Activated CD8-positive, alpha-beta T cell treated with anti-CD3 and anti-CD28 coated beads for 36 hours (primary cell): ENCODE results near the gene C3orf49. TPM values are rescaled to one million over a fixed set of nuclear protein-coding genes. Genes with fewer than 3 reads are reported as not detected.

Source experiments
- ATAC-seq: fragments of 200-7000 bp; cut with Tn5 transposase; one replicate; pipeline ENCODE4 v1.10.0; 2021; ENCODE audit warnings: mild to moderate bottlenecking, moderate library complexity
- CTCF ChIA-PET: fragments of 350-600 bp; sonication (Branson Sonifier 250); formaldehyde crosslinking; loops from one replicate; lab custom pipeline; 2021; ENCODE audit warnings: antibody characterized with exemption; lab: Charles Lee
- POLR2A ChIA-PET: fragments of 350-600 bp; sonication (Branson Sonifier 250); formaldehyde crosslinking; loops from one replicate; lab custom pipeline; 2021; ENCODE audit warnings: antibody characterized with exemption; lab: Charles Lee
- DNase-seq: peaks from one replicate; pipeline ENCODE4 v3.0.0-alpha.2; 2020
- H3K27ac Mint-ChIP-seq: one replicate; pipeline ENCODE4 v1.8.0; 2021; ENCODE audit warnings: mild to moderate bottlenecking, mixed read lengths
- H3K27me3 Mint-ChIP-seq: one replicate; pipeline ENCODE4 v1.8.0; 2021; ENCODE audit warnings: mixed read lengths
- H3K36me3 Mint-ChIP-seq: one replicate; pipeline ENCODE4 v1.8.0; 2021; ENCODE audit warnings: low read depth, mixed read lengths
- H3K4me1 Mint-ChIP-seq: one replicate; pipeline ENCODE4 v1.8.0; 2021; ENCODE audit warnings: low read depth, mixed read lengths
- H3K4me3 Mint-ChIP-seq: one replicate; pipeline ENCODE4 v1.8.0; 2021; ENCODE audit warnings: mild to moderate bottlenecking, moderate library complexity, mixed read lengths
- H3K9me3 Mint-ChIP-seq: one replicate; pipeline ENCODE4 v1.8.0; 2021; ENCODE audit warnings: mixed read lengths
- intact Hi-C: fragments of 100-400 bp; cut with micrococcal nuclease; formaldehyde crosslinking; loops from one replicate; pipeline ENCODE4 v1.10.0; 2022
- total RNA-seq, 2 experiments: library from RNA; stranded (reverse); gene quantifications; one replicate each; pipeline ENCODE4 v1.2.3, GENCODE V29; 2021
- TF ChIP-seq, protein P1 (sequence below): fragments of 200-600 bp; IDR thresholded peaks from one replicate; pipeline ENCODE4 v1.8.0; 2022; ENCODE audit warnings: antibody characterized with exemption, mild to moderate bottlenecking

Gene C3orf49
- total RNA-seq, 2 experiments from 2014 or later = not detected

DNA sequence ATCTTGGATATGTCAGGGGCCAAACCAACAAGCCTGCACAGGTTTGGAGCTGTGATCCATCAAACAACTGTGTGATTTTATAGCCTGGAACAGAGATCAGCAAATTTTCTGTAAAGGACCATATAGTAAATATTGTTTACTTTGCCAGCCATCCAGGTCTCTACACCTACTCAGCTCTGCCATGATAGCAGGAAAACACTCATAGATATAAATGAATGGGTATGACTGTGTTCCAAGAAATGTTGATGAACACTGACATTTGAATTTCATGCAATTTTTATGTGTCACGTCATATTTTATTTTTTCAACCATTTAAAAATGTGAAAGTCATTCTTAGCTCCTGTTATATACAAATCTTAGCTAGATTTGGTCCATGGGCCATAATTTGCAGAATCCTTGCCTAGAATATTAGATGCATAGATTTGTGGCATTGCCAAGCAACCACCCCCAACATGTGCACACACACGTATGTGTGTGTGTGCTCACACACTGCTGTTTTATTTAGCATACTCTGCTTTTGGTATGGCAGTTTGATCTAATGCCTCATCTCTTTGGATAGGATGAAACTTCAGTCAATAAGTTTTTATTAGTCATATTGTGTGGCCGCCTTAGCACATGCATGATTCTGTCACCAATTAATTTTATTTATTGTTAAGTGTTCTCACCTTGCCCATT, 51.0 kb downstream of the C3orf49 start:
- ChIA-PET CTCF (interaction anchor here (1.5 kb wide), 2 partner anchors 8 to 10 kb away, joined by 3 read pairs; no protein-coding TSS in a partner anchor), POLR2A (no interaction called here)
- Mint-ChIP-seq H3K27me3 (no peaks in the 10 kb centered on the region), H3K9me3 (no peaks in the 10 kb centered on the region), H3K4me3 (no peak overlapping the region), H3K27ac (no peak overlapping the region), H3K4me1 (peaks cover 51% of the 10 kb centered on the region), H3K36me3 (peaks cover 27% of the 10 kb centered on the region)
- TF ChIP-seq, protein P1, sequence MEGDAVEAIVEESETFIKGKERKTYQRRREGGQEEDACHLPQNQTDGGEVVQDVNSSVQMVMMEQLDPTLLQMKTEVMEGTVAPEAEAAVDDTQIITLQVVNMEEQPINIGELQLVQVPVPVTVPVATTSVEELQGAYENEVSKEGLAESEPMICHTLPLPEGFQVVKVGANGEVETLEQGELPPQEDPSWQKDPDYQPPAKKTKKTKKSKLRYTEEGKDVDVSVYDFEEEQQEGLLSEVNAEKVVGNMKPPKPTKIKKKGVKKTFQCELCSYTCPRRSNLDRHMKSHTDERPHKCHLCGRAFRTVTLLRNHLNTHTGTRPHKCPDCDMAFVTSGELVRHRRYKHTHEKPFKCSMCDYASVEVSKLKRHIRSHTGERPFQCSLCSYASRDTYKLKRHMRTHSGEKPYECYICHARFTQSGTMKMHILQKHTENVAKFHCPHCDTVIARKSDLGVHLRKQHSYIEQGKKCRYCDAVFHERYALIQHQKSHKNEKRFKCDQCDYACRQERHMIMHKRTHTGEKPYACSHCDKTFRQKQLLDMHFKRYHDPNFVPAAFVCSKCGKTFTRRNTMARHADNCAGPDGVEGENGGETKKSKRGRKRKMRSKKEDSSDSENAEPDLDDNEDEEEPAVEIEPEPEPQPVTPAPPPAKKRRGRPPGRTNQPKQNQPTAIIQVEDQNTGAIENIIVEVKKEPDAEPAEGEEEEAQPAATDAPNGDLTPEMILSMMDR = no peak
- intact Hi-C loops = no loop called here
- ATAC-seq (no peak), DNase-seq (no peak)

DNA sequence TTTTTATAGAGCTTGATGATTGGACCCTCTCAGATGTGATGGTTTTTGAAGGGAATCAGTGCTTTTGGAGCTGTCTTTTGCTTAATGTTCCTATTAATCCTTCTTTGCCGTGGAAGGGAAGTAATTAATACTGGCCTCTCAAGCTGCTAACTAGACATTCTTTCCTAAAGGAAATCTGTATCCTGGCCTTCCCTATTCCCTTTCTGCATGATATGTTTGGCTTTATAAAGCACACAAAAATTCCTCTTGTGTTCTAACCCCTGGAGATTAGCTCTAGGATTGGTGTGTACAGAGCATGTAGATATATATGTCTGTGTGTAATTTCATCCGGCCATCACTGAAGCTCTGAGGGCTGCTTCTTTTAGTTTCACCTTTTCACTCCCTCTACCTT, 51.5 kb downstream of the C3orf49 start:
- Mint-ChIP-seq H3K27me3 (no peaks in the 10 kb centered on the region), H3K9me3 (no peaks in the 10 kb centered on the region), H3K27ac (no peak overlapping the region), H3K4me3 (no peak overlapping the region), H3K36me3 (peaks cover 24% of the 10 kb centered on the region), H3K4me1 (peaks cover 52% of the 10 kb centered on the region)
- ChIA-PET CTCF (interaction anchor here (1.5 kb wide), 2 partner anchors 8 to 11 kb away, joined by 3 read pairs; no protein-coding TSS in a partner anchor), POLR2A (no interaction called here)
- ATAC-seq = no peak
- intact Hi-C loops = no loop called here
- DNase-seq = no peak
- TF ChIP-seq, protein P1 = no peak

DNA sequence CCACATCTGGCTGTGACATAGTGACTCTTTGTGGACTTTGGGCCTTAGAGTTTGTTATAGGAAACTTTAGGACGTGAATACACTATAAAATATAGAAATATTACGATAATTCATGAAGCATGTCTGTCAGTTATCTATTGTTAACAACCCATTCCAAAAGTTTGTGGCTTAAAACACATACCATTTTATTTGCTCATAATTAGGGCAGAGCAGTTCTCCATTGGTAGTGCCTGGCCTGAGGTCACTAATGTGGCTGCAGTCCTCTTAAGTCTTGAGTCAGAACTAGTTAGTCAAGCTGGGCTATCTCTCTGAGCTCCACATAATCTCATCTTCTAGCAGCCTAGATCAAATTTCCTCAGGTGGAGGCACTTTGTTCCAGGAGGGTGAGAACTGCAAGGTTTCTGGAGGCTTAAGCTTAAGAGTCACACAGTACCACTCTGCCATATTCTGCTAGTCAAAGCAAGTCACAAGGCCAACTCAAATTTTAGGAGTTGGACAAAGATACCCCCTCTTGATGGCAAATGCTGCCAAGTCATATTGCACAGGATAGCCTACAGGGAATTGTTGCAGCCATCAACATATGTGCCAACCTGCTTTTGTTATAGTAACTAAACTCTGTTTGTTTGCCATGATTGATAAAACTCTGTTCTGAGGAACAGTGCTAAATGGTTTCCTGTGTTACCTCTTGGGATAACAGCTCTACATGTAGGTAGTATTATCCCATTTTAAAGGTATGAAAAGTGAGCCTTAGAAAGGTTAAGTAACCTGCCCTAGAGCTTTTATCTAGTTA, 53.2 kb downstream of the C3orf49 start:
- TF ChIP-seq, protein P1 = no peak

DNA sequence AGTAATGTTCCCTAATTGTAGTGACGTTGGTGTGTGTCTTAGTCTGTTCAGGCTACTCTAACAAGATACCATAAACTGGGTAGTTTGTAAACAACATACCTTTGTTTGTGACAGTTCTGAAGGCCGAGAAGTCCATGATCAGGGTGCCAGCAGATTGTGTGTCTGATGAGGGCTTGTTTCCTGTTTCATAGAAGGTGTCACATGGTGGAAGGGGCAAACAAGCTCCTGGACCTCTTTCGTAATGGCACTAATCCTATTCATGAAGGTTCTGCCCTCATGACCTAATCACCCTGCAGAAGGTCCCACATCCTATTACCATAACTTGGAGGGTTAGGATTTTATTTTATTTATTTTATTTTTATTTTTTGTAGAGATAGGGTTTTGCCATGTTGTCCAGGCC, 55.7 kb downstream of the C3orf49 start:
- intact Hi-C loops = no loop called here
- ChIA-PET CTCF (interaction anchor here (1.4 kb wide), 2 partner anchors 8 to 9 kb away, joined by 3 to 4 read pairs; no protein-coding TSS in a partner anchor), POLR2A (interaction anchor here (0.7 to 1.9 kb wide), 2 partner anchors 10 to 31 kb away, joined by 3 to 5 read pairs; no protein-coding TSS in a partner anchor)
- no peak overlapping the region for H3K4me3 Mint-ChIP-seq
- ATAC-seq (no peak), DNase-seq (no peak)
- no peaks in the 10 kb centered on the region for H3K9me3 Mint-ChIP-seq
- TF ChIP-seq, protein P1 = no peak
- H3K27me3 Mint-ChIP-seq = no peaks in the 10 kb centered on the region
- peaks cover 64% of the 10 kb centered on the region for H3K4me1 Mint-ChIP-seq
- H3K36me3 Mint-ChIP-seq = peaks cover 8% of the 10 kb centered on the region
- H3K27ac Mint-ChIP-seq = no peak overlapping the region

More for the DNA sequence above, 53.2 kb downstream of the C3orf49 start:
- no peak for DNase-seq
- Mint-ChIP-seq H3K27ac (no peak overlapping the region), H3K4me3 (no peak overlapping the region), H3K36me3 (peaks cover 14% of the 10 kb centered on the region), H3K4me1 (peaks cover 60% of the 10 kb centered on the region), H3K9me3 (no peaks in the 10 kb centered on the region), H3K27me3 (no peaks in the 10 kb centered on the region)
- ChIA-PET POLR2A (interaction anchor here (0.9 kb wide), 1 partner anchor 48 kb away, joined by 3 read pairs; no protein-coding TSS in a partner anchor), CTCF (interaction anchor here (1.7 kb wide), 1 partner anchor 12 kb away, joined by 4 read pairs; no protein-coding TSS in a partner anchor)
- intact Hi-C loops = no loop called here
- no peak for ATAC-seq
